Testis (tissue), 2 donors: ENCODE measurements around the gene XG.

ENCODE experiments used
- POLR2A ChIP-seq: fragments of 450-650 bp; IDR thresholded peaks from one replicate; pipeline ENCODE4 v1.6.1; 2017; ENCODE audit warnings: antibody characterized with exemption, mild to moderate bottlenecking, moderate library complexity
- TF ChIP-seq, protein P1 (sequence below), 3 experiments: fragments of 450-650 bp in 2 of 3; fragments of 200-600 bp in 1 of 3; sonication (generic) in 1 of 3; IDR thresholded peaks; one replicate each; pipeline ENCODE4 v1.5.1; 2016 to 2019; ENCODE audit warnings: antibody characterized with exemption in 3 of 3, mild to moderate bottlenecking in 2 of 3, moderate library complexity in 1 of 3

DNA sequence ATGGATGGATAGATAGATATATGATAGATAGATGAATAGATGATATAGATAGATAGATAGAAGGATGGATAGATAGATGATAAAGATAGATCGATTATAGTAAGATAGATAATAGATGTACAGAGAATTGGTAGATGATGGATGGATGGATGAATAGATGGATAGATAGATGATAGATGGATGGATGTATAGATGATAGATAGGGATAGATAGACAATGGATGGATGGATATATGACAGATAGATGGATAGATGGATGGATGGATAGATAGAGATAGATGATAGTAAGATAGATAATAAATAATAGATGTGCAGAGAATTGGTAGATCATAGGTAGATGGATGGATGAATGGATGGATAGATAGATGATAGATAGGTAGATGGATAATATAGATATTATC is 89.1 kb downstream of the XG start:
- TF ChIP-seq POLR2A = no peak
- TF ChIP-seq, protein P1, sequence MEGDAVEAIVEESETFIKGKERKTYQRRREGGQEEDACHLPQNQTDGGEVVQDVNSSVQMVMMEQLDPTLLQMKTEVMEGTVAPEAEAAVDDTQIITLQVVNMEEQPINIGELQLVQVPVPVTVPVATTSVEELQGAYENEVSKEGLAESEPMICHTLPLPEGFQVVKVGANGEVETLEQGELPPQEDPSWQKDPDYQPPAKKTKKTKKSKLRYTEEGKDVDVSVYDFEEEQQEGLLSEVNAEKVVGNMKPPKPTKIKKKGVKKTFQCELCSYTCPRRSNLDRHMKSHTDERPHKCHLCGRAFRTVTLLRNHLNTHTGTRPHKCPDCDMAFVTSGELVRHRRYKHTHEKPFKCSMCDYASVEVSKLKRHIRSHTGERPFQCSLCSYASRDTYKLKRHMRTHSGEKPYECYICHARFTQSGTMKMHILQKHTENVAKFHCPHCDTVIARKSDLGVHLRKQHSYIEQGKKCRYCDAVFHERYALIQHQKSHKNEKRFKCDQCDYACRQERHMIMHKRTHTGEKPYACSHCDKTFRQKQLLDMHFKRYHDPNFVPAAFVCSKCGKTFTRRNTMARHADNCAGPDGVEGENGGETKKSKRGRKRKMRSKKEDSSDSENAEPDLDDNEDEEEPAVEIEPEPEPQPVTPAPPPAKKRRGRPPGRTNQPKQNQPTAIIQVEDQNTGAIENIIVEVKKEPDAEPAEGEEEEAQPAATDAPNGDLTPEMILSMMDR (IDR thresholded peaks at IDR 0.05) = no peak
